Dermis microvascular lymphatic vessel endothelial cell (primary cell): ENCODE data around the gene CRKL. TPM values are rescaled to one million over a fixed set of nuclear protein-coding genes. Genes with fewer than 3 reads are reported as not detected.

Source experiments
- DNase-seq, 2 donors: peaks; one replicate each; pipeline versions ENCODE4 v3.0.0 to v3.0.0-alpha.2; 2010; ENCODE audit warnings: low read depth in 2 of 2
- total RNA-seq: library from RNA; depleted of rRNA; stranded (reverse); fragments of >200 nt; gene quantifications from 2 replicates; pipeline ENCODE4 v1.2.1, GENCODE V29; 2014

CRKL gene
- total RNA-seq, 1 donor from 2014 or later: 33.5 TPM

DNA sequence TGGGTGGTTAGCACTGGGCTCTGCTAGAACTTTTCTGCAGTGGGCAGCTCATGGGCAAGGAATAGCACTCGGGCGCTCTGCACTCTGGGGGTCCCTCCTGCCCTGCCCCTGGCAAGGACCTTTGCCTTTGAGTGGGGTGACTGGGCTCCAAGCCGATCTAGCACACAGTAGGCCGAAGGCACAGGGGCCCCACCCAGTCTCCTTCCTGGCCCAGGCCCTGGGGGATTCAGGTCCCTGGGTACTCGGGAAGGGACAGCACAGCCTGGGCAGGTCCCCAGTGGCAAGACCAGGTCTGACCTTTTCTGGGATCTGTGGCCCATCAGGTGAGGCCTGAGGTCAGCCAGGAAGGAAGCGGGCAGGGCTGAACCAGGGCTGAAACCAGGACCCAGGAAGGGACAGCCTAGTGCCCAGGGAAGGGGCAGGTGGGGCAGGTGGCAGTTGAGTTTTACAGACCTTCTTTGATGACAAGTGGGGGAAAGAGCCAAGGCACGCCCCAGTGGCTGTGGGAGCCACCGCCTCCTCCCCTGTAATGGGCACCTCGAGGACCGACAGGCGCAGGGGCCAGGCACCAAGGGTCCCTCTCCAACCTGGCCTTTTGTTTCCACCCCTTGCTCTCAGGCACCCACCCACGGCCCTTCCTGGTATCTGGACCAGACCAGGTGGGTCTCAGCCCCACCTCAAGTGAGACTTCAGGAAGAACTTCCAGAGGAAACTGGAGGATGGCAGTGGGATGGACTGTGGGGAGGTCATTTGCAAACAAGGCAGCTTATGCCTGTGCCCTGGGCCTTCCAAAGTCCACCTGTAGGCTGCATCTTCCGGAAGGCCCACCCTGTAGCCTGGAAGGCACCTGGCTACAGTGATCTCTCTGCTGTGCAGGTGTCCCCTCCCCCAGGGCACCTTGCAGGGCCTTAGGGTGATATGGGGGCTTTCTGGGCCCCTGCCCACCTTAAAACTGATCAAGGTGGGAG, 49.0 kb downstream of the CRKL start:
- no peak for DNase-seq

DNA sequence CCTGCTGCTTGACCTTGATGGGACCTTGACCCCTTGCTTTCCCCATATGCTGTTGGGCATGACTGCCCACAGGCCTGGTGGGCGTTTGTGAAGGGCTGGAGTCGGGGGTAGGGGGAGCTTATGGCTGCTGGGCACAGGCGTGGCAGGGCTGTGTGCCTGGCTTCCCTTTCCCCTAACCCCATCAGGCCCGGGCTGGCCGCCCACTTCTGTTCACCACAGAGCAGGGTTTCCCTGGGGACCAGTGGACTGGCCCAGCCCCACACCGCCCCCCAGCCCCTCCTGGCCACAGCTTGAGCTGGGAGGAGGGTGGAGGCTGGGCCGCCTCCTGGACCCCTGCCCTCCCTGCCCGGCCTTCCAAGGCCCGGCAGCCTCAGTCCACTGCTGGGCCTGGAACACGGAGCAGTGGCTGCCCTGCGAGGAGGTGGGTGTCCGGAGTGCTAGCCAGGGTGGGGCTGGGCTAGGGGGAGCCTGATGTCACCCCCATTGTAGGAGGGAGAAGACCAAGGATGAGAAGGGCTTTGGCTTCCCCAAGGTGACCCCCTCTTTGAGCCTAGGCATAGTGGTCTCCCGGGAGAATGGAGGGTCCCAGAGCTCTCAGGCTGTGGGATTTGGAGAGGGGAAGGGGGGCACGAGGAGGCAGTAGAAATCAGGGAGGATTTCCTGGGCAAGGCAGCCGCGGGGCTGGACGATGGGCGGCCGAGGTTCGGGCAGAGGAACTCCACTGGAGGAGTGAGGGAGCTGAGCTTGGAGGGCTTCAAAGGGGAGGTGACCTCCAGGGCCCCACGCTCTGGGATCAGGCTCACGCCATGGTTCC, 49.9 kb downstream of the CRKL start, which contains the start of gene AIFM3:
Gene AIFM3 (plus strand): TSS at position 373 of the 814 bp plus-strand sequence. CDS start 690 bp downstream, outside the sequence.
- no peak for DNase-seq

DNA sequence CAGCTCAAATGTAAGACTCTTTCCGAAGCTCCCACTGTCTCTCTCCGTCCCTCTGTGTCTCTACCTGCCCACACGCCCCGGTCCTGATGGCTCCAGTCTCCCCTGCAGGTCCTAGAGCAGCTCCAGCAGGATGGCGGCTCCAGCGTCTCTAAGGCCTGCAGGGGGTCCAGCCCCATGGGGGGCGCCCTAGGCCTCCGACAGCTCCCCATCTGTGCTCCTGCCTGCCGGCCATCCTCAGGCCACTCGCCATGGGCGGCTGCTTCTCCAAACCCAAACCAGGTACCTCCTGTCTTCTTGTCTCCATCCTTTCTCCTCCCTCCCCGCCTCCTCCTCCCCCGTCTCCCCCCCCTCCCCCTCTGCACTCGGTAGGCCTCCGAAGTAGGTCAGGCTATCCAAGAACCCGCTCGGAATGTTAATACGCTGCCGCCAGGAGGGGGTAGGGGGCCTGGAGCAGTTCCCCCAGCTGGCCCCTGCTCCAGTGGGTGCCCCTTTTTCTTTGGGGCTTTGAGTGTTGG, 50.5 kb downstream of the CRKL start:
- DNase-seq: no peak

DNA sequence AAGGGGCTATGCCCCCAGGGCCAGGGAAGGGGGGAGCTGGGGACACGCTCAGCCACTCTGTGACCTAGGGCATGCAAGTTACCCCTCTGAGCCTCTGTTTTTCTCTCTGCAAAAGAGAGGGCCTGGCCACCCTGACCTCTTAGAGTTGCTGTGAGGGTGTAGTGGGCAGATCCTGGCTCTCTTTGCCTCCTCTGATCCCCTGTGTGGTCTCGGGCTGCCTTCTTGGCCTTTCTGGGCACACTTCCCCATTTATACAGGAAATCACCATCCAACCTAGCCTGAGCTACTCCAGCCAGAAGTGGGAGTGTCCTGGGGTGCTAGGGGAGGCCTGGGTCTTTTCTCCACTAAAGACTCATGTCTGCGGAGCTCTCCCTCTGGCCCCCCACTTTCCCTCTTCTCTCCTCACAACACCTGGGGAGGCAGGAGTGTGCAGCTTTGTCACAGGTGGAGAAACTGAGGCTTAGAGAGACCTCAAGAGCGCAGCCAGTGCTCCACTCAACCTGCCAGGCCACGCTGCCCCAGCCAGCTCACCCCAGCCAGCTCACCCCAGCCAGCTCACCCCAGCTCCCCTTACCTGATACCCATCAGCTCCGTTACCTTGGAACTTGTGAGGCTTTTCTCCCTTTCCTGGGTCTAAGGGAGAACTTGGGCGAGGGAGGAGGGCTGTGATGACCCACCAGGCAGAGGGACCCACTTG, 51.2 kb downstream of the CRKL start:
- DNase-seq: no peak

DNA sequence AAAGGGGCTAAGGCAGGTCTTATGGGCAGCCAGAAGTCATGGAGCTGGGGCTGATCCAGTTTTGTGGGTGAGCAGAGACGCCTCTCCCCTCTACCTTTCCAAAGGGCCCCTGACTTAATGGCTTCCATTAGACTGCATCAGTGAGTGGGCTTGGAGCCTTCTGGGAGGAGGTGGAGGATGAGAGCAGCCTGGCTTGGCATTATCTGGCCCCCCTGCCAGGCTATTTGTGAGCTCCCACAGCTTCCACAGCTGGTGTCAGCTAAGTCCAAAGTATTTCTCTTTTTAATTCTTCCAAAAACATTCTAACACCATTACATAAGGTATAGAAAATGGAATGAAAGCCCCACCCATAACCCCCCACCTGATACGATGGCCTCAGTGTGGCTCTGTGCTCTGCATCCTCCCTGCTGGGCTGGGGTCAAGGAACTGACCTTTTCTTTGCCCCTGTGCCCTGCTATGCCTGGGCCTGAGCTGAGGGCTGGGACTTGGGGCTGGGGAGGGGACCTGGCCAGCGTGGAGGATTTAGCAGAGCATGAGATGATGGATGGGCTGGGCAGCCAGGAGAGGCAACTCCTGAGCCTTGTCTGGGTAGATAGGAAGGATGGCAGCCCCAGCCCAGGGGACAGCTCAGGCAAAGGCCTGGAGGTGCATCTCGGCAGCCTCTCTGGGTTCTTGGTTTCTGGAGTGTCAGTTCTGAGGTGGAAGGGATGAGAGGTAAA, 53.9 kb downstream of the CRKL start:
- no peak for DNase-seq

DNA sequence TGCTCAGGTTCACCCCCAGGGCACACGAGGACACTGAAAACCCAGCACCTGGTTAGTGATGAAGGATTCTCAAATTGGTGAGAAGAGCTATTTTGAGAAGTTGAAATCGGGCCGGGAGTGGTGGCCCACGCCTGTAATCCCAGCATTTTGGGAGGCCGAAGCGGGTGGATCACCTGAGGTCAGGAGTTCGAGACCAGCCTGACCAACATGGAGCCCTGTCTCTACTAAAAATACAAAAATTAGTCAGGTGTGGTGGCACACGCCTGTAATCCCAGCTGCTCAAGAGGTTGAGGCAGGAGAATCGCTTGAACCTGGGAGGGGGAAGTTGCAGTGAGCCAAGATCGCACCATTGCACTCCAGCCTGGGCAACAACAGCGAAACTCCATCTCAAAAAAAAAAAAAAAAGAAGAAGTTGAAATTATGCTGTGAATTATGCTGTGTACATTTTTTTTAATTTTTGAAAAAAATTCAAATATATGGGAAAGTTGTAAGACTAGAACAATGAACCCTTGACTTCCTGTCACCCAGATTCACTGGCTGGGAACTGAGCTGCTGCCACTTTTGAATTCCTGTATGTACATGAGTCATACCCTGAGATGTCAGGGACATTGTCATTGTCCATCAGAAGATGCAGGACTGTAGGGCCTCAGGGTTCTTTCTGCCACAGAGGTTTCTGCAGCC, 54.9 kb downstream of the CRKL start:
- DNase-seq: peak in 1 of 2 donors; percentile 20

DNA sequence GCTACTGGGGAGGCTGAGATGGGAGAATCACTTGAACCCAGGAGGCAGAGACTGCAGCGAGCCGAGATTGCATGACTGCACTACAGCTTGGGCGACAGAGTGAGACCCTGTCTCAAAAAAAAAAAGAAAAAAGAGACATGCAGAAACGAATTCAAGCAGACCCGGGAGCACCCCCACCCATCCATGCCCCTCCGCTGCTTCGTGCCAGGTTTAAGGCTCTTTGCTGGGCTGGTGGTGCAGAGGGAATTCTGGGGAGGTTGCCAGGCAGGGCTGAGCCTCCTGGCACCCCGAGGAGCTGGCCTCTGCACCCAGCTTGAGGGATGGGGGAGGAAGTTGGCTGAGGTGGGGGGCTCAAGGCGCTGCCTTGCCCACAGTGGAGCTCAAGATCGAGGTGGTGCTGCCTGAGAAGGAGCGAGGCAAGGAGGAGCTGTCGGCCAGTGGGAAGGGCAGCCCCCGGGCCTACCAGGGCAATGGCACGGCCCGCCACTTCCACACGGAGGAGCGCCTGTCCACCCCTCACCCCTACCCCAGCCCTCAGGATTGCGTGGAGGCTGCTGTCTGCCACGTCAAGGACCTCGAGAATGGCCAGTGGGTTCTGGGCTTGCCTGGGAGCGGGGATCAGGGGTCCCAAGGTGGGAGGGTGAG, 55.8 kb downstream of the CRKL start:
- DNase-seq: no peak

DNA sequence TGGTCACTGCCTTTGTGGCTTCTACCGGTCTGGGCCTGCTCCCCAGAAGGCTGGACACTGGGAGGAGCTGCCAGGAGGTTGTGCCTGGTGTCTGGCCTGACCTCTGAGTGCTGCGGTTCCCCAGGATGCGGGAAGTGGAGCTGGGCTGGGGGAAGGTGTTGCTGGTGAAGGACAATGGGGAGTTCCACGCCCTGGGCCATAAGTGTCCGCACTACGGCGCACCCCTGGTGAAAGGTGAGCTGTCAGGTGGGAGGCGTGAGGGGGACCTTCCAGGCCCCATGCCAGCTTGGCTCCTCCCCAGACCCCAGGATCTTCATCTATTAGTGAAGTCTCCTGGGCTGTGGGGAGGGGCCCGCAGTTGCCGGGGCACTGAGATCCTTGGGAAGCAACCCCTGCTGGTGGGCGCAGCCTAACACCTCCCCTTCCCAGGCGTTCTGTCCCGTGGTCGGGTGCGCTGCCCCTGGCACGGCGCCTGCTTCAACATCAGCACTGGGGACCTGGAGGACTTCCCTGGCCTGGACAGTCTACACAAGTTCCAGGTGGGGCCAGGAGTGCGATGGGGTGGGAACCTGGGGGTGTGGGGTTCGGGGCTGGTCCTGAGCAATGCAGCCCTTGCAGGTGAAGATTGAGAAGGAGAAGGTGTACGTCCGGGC, 56.6 kb downstream of the CRKL start:
- no peak for DNase-seq

DNA sequence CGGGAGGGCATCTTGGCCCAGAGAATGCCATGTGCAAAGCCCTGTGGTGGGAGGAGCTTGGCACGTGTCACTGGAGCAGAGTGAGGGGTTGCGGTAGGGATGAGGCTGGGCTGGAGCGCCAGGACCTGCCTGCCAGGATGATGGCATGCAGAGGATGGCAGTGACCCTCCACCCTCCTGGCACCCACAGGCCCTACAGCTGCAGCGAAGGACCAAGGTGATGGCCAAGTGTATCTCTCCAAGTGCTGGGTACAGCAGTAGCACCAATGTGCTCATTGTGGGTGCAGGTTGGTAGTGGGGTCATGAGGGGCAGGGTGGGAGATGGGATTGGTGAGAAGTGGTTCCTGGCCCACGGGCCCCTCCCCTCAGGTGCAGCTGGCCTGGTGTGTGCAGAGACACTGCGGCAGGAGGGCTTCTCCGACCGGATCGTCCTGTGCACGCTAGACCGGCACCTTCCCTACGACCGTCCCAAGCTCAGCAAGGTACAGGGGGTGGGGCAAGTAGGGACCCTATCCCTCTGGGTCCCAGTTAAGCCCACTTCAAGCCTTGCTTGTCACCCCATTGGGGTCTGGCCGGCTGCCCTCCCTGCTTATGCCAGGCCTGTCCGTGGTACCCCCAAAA, 57.2 kb downstream of the CRKL start:
- no peak for DNase-seq

DNA sequence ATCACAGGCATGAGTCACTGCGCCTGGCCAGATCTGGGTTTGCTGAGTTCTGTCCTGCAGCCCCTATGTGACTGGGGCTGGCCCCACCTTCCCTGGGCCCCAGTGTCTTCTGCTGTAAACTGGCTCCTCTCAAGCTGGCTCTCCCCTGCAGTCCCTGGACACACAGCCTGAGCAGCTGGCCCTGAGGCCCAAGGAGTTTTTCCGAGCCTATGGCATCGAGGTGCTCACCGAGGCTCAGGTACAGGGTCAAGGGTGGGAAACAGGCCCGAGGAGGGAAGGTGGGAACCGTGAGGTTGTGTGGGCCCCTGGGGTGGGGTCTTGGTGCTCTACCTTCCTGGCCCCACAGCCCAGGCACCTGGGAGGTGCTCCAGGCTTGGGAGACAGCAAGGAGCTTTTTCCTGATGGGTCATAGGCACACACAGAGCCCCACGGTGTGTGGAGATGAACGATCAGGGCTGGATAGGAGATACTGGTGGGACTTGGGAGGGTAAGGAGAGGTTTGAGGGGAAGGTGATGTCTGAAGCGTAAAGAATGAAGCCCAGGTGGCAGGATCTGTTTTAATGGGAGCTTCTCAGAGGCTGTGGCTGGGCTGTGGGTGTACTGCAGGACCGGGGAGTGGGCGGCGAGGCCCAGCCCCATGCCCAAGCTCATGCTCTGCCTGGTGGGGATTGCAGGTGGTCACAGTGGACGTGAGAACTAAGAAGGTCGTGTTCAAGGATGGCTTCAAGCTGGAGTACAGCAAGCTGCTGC, 58.5 kb downstream of the CRKL start:
- DNase-seq: no peak

DNA sequence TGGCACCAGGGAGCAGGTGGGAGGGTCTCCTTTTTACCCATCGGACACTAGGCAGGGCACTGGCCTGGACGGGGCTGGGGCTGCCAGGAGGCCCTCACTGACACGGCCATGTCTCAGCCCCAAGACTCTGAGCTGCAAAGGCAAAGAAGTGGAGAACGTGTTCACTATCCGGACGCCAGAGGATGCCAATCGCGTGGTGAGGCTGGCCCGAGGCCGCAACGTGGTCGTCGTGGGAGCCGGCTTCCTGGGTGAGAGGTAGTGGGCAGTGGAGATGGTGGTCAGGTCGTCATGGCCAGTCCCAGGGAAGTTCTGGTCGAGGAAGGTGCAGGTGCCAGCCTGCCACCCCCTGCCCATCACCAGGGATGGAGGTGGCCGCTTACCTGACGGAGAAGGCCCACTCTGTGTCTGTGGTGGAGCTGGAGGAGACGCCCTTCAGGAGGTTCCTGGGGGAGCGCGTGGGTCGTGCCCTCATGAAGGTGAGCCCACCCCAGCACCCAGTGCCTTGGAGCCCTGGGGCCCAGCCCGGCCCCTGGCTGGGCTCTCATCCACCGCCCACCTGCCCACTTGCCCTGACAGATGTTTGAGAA, 59.2 kb downstream of the CRKL start:
- no peak for DNase-seq

DNA sequence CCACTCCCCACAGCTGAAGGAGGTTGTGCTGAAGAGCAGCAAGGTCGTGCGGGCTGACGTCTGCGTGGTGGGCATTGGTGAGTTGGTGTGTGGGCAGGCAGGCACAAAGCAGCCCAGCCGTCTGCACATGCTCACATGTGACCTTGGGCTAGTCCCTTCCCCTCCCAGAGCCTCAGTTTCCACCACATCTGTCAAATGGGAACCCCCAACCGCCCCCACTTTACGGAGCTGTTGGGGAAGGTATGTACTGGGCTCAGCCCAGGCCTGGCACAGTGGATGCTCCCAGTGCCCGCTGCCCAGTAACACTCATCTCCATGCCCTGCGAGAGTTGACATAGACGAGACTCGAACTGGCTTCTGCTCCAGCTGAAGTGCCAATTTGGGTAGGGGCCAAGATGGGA, 59.8 kb downstream of the CRKL start:
- DNase-seq: no peak

DNA sequence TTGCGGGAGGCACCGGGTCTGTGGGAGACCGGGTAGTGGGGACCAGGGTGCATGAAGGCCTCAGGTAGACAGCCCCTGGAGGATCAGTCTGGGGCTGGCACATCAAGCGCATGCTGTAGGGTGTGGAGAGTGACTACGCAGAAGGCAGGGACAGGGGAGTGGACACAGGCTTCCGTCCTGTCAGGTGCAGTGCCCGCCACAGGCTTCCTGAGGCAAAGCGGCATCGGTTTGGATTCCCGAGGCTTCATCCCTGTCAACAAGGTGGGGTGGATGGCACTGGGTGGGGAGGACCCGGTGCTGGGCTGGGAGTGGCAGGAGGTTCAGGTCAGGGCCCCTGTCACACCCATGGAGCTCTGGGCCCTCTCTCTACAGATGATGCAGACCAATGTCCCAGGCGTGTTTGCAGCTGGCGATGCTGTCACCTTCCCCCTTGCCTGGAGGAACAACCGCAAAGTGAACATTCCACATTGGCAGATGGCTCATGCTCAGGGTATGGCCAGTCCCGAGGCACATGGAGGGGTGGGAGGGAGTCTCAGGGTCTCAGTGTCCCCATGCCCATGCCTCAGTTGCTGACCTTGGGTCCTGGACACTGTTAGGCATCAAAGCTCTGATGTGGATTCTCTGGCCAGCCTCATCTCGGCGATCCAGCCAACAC, 60.4 kb downstream of the CRKL start:
- no peak for DNase-seq

DNA sequence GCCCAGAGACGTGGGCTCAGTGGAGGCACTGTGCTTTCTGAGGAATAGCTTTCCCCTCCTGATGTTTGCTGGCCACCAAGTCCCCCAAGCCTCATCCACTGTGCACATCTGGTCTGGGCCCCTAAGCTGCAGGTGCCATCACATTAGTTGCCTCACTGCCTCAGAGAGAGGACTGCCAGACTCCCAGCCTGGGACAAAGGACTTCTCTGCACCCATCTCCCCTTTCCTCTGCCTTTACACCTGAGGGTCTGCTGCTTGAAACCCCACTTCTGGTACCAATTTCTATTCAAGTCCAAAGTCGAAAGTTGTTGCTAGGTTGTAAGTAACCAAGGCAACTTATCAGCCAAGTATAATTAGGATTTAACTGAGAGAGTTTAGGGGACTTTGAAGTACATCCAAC, 61.2 kb downstream of the CRKL start:
- DNase-seq: no peak

DNA sequence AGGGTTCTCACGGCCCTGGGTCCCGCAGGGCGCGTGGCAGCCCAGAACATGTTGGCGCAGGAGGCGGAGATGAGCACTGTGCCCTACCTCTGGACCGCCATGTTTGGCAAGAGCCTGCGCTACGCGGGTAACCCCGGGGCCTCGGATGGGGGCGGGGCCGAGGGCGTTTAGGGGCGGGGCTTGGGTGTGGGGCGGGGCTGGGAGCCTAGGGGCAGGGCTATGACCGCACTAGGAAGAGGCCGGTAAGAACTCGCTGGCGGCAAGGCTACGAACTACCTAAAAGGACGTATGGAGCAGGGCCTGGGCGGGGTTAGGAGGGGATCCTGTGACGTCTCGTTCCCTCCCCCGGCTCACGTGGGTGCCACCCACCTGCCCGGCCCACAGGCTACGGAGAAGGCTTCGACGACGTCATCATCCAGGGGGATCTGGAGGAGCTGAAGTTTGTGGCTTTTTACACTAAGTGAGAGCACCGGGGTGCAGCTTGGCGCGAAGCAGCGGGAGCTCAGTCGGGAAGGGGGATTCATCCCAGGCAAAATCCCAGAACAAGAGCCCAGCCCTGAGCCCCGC, 62.1 kb downstream of the CRKL start:
- peak; percentile 43 to 85 for DNase-seq

DNA sequence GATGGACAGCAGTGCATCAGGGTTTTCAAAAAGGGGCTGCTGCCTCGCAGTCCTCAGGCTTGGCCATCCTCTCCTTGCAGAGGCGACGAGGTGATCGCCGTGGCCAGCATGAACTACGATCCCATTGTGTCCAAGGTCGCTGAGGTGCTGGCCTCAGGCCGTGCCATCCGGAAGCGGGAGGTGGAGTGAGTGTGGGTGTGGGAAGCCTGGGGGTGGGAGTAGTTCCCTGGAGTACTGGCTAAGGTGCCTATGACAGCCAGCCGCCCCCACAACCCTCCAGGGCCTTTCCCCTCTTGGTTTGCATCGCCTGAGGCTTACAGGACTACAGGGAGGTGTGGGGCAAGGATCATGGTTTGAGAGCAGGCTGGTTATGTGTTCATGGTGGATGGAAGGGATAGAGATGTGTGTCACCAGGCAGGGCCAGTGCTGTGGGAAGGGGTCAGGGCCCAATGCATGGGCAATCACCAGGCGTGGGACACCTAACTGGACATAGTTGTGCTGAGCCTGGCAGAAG, 62.8 kb downstream of the CRKL start:
- no peak for DNase-seq

DNA sequence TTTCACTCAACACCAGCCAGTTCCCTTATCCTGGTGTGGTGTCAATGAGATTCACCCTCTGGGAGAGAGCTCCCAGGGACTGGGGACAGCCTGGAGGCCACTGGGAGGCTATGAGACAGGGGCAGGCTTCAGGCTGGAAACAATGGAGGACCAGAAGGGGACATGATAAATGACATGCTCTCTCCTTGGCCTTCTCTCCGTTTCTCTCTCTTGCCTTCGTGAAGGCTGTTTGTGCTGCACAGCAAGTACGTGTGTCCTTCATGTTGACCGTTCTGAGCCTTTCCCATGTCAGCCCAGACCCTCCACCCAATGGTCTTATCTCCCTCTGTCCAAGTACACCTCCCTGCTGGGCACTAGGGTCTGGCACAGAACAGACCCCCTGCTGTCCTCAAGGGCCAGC, 63.3 kb downstream of the CRKL start:
- no peak for DNase-seq
